Kidney (tissue), 14 donors: ENCODE results near the gene NDC80. TPM values are rescaled to one million over a fixed set of nuclear protein-coding genes. Genes with fewer than 3 reads are reported as not detected.

Experiments
- DNase-seq, 5 donors: peaks; one replicate each; pipeline ENCODE4 v3.0.0-alpha.2; 2013 to 2020
- FAIRE-seq: peaks from 2 replicates; lab custom pipeline; 2012; peaks lifted over from hg19 to GRCh38; lab: Jason Lieb, UNC
- H3K27ac ChIP-seq, 2 donors: one replicate each; pipeline ENCODE4 v1.7.0; 2013; ENCODE audit warnings: low read depth in 2 of 2, low read length in 2 of 2, inconsistent platforms in 1 of 2
- H3K27me3 ChIP-seq: one replicate; pipeline ENCODE4 v1.7.1; 2013; ENCODE audit warnings: low read length, inconsistent platforms; ENCODE audit not compliant: control insufficient read depth, insufficient read depth
- H3K36me3 ChIP-seq, 3 donors: one replicate each; pipeline versions ENCODE4 v1.7.0 to v1.7.1; 2013; ENCODE audit warnings: low read length in 3 of 3, control low read depth in 1 of 3, inconsistent platforms in 1 of 3; ENCODE audit not compliant: insufficient read depth in 3 of 3, control insufficient read depth in 2 of 3
- H3K4me1 ChIP-seq, 3 donors: one replicate each; pipeline versions ENCODE4 v1.7.0 to v1.7.1; 2013; ENCODE audit warnings: low read length in 3 of 3, inconsistent platforms in 1 of 3, low read depth in 1 of 3; ENCODE audit not compliant: control insufficient read depth in 2 of 3, insufficient read depth in 2 of 3
- H3K4me3 ChIP-seq, 3 donors: one replicate each; pipeline versions ENCODE4 v1.7.0 to v1.8.1; 2013; ENCODE audit warnings: low read length in 3 of 3, control low read depth in 1 of 3, inconsistent platforms in 1 of 3
- H3K9ac ChIP-seq, 3 donors: one replicate each; pipeline versions ENCODE4 v1.7.0 to v1.7.1; 2013; ENCODE audit warnings: low read length in 3 of 3, control low read depth in 1 of 3, inconsistent platforms in 1 of 3
- H3K9me3 ChIP-seq, 3 donors: one replicate each; pipeline versions ENCODE4 v1.7.0 to v1.7.1; 2013; ENCODE audit warnings: low read length in 3 of 3, control low read depth in 1 of 3, inconsistent platforms in 1 of 3; ENCODE audit not compliant: control insufficient read depth in 2 of 3, insufficient read depth in 1 of 3
- CTCF ChIP-seq: IDR thresholded peaks from 3 replicates; pipeline ENCODE4 v1.5.1; 2012; ENCODE audit warnings: mild to moderate bottlenecking, moderate library complexity, borderline replicate concordance; ENCODE audit not compliant: insufficient read depth; ENCODE audit errors: extremely low read depth
- intact Hi-C: fragments of 100-400 bp; cut with DNase I; formaldehyde crosslinking; loops from one replicate; pipeline ENCODE4 v1.11.1; 2022
- polyA plus RNA-seq: library from polyadenylated mRNA; stranded (reverse); fragments of 350-450 nt; fragmentation: Illumina TruSeq; extraction: RNeasy Lipid Tissue Mini Kit (QIAGEN cat#74804); gene quantifications from one replicate; pipeline ENCODE4 v1.2.3, GENCODE V29; 2014; ENCODE audit warnings: low read depth, low replicate concordance; ENCODE audit not compliant: insufficient read depth
- total RNA-seq: library from RNA; stranded (reverse); fragmentation: NEBNext Ultra II Directional; extraction: Animal tissue kit (Norgen Biotek cat#: 25700); gene quantifications from one replicate; pipeline ENCODE4 v1.2.1, GENCODE V29; 2021
- donor health status: control.
- donor health status: control.
- donor health status: control.
- donor health status: control.
- donor health status: control.
- donor health status: DM: yes; HTN: yes; CAD: no.
- donor health status: Normal renal cell carcinoma (clear cell type).

Gene NDC80
- total and polyA plus RNA-seq, 2 donors from 2014 or later: 0.63 to 0.99 TPM

GRCh38 chr18:2534906-2535305 lies 36.5 kb upstream of the NDC80 start:
- TF ChIP-seq CTCF: no peak
- Histone ChIP-seq H3K9ac (no peak overlapping the region), H3K27ac (no peak overlapping the region), H3K36me3 (peaks cover 0 to 4% (median 0%) of the 10 kb centered on the region in 3 donors), H3K9me3 (no peaks in the 10 kb centered on the region), H3K4me1 (no peaks in the 10 kb centered on the region), H3K27me3 (no peaks in the 10 kb centered on the region), H3K4me3 (no peak overlapping the region)
- no peak for DNase-seq
- intact Hi-C loops: loop anchor here (10.0 kb wide), 1 partner anchor 1670 kb away; no protein-coding TSS in a partner anchor
- no peak for FAIRE-seq

GRCh38 chr18:2535419-2535910 lies 35.9 kb upstream of the NDC80 start:
- Histone ChIP-seq H3K9me3 (no peaks in the 10 kb centered on the region), H3K9ac (no peak overlapping the region), H3K27me3 (no peaks in the 10 kb centered on the region), H3K27ac (no peak overlapping the region), H3K4me1 (no peaks in the 10 kb centered on the region), H3K36me3 (peaks cover 0 to 4% (median 0%) of the 10 kb centered on the region in 3 donors), H3K4me3 (no peak overlapping the region)
- no peak for DNase-seq
- no peak for FAIRE-seq
- no peak for TF ChIP-seq CTCF
- intact Hi-C loops: loop anchor here (10.0 kb wide), 1 partner anchor 1671 kb away; no protein-coding TSS in a partner anchor

- H3K4me3 ChIP-seq: no peak overlapping the region
- H3K36me3 ChIP-seq: peaks cover 0 to 4% (median 0%) of the 10 kb centered on the region in 3 donors
- intact Hi-C loops: loop anchor here (10.0 kb wide), 1 partner anchor 1671 kb away; no protein-coding TSS in a partner anchor
- FAIRE-seq (no peak), DNase-seq (no peak)
- H3K27me3 ChIP-seq: no peaks in the 10 kb centered on the region
- TF ChIP-seq CTCF: no peak
- no peaks in the 10 kb centered on the region for H3K9me3 ChIP-seq
- no peak overlapping the region for H3K9ac ChIP-seq
- H3K4me1 ChIP-seq: no peaks in the 10 kb centered on the region
- H3K27ac ChIP-seq: no peak overlapping the region
Observed at GRCh38 chr18:2536063-2536462, 35.3 kb upstream of the NDC80 start.
